HTERT RPE-1 (cell line): ENCODE data around the gene TTYH2.

Experiments used
- in situ Hi-C: fragments of 300-500 bp; cut with MboI; formaldehyde crosslinking; loops from 4 replicates; pipeline ENCODE4 v1.14.3; 2020; ENCODE audit warnings: low sequenced_read_pairs

The TTYH2 gene

GRCh38 chr17:74231928-74232907 lies 18.8 kb downstream of the TTYH2 start:
- in situ Hi-C loops = no loop called here

DNA sequence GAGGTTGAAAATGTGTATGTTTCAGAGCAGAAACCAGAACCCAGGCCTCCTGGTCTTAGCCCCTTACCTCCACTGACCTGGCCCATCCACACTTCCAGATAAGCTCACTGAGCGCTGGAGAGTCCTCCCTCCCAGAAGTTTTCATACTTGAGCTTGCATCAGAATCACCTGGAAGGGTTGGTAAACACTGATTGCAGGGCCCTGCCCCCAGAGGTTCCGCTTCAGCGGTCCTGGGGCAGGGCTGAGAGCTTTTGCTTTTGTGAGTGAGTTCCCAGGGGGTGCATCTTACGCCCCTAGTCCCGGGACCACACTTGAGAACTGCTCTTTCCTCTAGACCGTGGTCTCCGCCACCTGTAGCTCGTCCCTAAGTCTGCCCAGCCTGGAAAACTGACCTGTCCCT lies 20.6 kb downstream of the TTYH2 start:
- in situ Hi-C loops = no loop called here

- in situ Hi-C loops = no loop called here
Observed at GRCh38 chr17:74234486-74234885, 21.1 kb downstream of the TTYH2 start.

- in situ Hi-C loops = no loop called here
Observed at GRCh38 chr17:74235040-74235581, 21.7 kb downstream of the TTYH2 start.

GRCh38 chr17:74235911-74236371 lies 22.6 kb downstream of the TTYH2 start:
- in situ Hi-C loops = no loop called here

GRCh38 chr17:74237321-74237720 lies 23.9 kb downstream of the TTYH2 start:
- in situ Hi-C loops = no loop called here

DNA sequence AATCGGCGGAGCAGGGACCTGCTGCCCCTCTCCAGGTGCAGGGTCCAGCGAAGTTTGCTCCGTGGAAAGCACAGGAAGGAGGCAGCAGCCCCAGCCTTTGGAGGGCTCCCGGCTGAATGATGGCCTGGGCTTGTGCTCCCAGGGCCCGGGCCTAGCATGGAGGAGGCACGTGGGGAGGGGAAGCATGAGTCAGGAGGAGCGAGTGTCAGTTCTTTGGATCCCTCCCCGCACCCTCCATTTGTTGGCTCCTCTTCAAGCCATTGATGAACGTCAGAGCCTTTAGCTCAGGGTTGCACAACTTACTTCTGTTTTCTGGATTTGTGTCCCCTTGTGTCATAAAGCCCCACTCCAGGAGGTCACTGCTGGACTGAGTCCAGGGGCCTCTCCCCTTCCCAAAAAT lies 25.8 kb downstream of the TTYH2 start:
- in situ Hi-C loops = no loop called here

GRCh38 chr17:74240618-74241205 lies 27.3 kb downstream of the TTYH2 start:
- in situ Hi-C loops = no loop called here

- in situ Hi-C loops = no loop called here
Observed at GRCh38 chr17:74241431-74241830, 28.1 kb downstream of the TTYH2 start.

DNA sequence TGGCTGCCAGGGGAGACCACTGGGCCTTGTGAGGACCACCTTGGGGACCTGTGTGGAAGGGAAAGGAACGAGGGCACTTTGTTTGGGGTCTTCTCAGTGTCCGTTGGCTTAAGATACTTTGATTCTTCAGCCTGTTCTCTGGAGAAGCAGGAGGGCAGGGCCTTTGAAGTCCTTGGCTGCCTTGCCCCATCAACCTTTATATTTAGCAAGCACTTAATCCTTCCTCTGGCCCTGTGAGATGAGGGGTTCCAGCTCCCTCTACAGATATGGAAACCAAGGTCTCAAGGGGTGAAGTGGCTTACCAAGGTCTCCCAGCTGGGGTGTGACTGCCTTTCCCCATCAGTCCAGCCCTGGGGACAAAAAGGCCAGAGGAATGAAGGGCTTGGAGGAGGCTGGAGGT lies 28.5 kb downstream of the TTYH2 start:
- in situ Hi-C loops = no loop called here

GRCh38 chr17:74243013-74243755 lies 29.8 kb downstream of the TTYH2 start:
- in situ Hi-C loops = no loop called here

GRCh38 chr17:74244128-74244527 lies 30.8 kb downstream of the TTYH2 start:
- in situ Hi-C loops = no loop called here

DNA sequence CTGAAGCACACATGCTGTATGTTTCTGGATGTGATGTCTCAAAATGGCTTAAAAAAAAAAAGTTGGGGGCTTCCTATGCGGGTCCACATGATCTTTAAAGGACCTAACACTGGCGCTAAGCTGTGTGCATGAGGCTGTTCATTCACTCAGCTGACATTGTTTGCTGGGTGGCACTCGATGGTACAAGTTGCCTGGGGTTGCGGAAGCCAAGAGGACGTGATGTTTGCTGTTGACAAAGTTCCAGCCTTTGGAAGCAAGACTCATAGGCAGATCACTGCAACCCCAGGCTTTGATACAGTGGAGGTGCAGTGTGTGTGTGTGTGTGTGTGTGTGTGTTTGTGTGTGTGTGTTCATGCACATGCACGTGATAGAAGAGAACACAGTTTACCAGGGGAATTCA lies 31.2 kb downstream of the TTYH2 start:
- in situ Hi-C loops = no loop called here

- in situ Hi-C loops = no loop called here
Observed at GRCh38 chr17:74245145-74245831, 31.9 kb downstream of the TTYH2 start.

- in situ Hi-C loops = no loop called here
Observed at GRCh38 chr17:74245871-74246270, 32.5 kb downstream of the TTYH2 start.

- in situ Hi-C loops = no loop called here
Observed at GRCh38 chr17:74249590-74250270, 36.4 kb downstream of the TTYH2 start.

DNA sequence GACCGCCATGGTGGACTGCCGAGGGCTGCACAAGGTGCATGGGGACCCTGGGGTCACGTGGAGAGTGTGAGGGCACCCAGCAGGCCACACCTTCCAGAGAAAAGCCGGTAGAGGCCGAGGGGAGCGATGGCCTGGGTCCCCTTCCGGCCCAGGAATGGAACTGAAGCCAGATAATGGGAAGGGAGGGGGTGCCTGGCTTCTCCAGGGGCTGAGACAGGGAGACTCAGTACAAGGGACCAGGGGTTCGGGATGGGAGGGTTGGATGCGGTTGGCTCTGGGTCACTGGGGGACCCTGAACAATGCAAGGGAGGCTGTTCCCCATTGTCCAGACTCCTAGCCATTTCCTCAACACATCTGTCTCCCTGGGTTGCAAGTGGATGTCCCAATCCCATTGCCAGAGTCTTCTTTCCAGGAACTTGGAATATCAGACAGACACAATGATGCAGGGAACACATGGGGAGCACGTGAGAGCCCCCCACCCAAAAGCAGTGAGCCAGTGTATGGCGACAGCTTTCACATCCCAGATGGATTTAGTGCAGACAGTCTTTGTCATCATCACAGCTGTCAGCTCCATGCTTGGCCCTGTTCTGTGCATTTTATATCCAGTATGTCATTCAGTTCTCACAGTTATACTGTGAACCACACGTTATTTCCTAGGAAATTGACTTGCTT lies 37.1 kb downstream of the TTYH2 start:
- in situ Hi-C loops = no loop called here

DNA sequence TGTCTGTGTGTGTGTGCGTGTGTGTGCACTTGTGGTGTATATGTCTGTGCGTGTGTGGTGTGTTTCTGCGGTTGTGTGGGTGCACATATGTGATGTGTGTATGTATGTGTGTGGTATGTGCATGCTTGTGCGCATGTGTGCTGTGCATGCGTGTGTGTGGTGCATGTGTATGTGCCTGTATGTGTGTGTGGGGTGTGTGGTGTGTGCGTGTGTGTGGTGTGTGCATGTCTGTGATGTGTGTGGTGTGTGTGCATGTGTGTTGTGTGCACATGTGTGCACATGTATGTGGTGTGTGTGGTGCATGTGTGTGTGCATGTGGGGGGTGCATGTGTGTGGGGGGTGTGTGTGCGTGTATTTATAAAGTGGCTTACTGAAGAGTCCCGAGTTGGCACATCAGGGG lies 37.7 kb downstream of the TTYH2 start:
- in situ Hi-C loops = no loop called here

DNA sequence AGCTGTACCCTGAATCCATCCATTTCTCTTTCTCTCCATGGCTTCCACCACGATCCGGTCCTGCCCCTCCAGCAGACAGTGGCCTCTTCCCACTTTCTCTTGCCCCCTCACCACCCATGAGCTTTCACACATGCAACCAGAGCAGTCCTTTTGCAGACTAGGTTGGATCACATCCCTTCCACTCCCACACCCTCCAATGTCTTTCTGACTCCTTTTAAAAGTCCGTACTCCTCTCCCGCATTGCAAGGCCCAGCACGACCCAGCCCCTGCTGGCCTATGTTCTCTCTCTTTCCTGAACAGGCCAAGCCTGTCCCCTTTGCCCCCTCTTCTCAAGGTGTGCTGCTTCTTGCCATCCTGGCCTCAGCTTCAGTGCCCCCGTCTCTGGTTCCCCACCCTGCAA lies 38.2 kb downstream of the TTYH2 start:
- in situ Hi-C loops = no loop called here

DNA sequence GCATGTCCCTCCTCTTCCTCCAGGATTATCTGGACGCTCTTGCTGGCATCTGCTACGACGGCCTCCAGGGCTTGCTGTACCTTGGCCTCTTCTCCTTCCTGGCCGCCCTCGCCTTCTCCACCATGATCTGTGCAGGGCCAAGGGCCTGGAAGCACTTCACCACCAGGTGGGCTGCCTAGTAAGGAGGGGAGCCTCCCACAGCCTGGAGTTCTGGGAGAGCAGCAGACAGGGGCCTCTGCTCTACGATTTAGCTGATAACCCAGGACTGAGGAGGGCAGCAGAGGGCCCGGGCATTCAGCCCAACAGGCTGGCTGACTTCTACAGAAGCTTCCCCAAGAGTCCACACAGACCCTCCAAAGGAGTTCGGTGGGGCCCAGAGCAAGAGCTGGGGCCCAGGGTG lies 38.8 kb downstream of the TTYH2 start:
- in situ Hi-C loops = no loop called here
